MM.1S (cell line): Measurements from ENCODE around the gene PCDHGA3.
"Not testable (repeated sequence)": the region's sequence is repeated elsewhere in the genome, so short reads cannot be mapped to it uniquely, and the experiment has no call there.

Experiments
- DNase-seq: peaks from one replicate; pipeline ENCODE4 v3.0.0-alpha.2; 2015
- H2AFZ ChIP-seq: fragments of 300-600 bp; sonication (generic); 2 replicates; pipeline ENCODE4 v1.6.0; 2016; ENCODE audit warnings: antibody characterized with exemption, low read length
- H3F3A ChIP-seq: fragments of 300-600 bp; sonication (generic); 2 replicates; pipeline ENCODE4 v1.6.1; 2016; ENCODE audit warnings: mild to moderate bottlenecking, antibody characterized with exemption, low read length, moderate library complexity, mixed read lengths; ENCODE audit not compliant: insufficient read depth
- H3K27ac ChIP-seq: fragments of 300-600 bp; sonication (generic); 2 replicates; pipeline ENCODE4 v1.5.1; 2016; ENCODE audit warnings: mild to moderate bottlenecking, low read length
- H3K27me3 ChIP-seq: fragments of 300-600 bp; sonication (generic); replicated peaks from 2 replicates; pipeline ENCODE4 v1.6.0; 2016; ENCODE audit warnings: low read length; ENCODE audit not compliant: insufficient read depth
- H3K36me3 ChIP-seq: fragments of 300-600 bp; sonication (generic); replicated peaks from 2 replicates; pipeline ENCODE4 v1.6.1; 2016; ENCODE audit warnings: mild to moderate bottlenecking, low read length, mixed read lengths; ENCODE audit not compliant: insufficient read depth
- H3K4me1 ChIP-seq: fragments of 300-600 bp; sonication (generic); 2 replicates; pipeline ENCODE4 v1.6.1; 2016; ENCODE audit warnings: low read length, mixed read lengths
- H3K4me2 ChIP-seq: fragments of 300-600 bp; sonication (generic); 2 replicates; pipeline ENCODE4 v1.6.0; 2016; ENCODE audit warnings: low read depth, low read length
- H3K4me3 ChIP-seq: fragments of 300-600 bp; sonication (generic); 2 replicates; pipeline ENCODE4 v1.5.1; 2016; ENCODE audit warnings: low read length, mixed read lengths
- H3K79me2 ChIP-seq: fragments of 300-600 bp; sonication (generic); 2 replicates; pipeline ENCODE4 v1.6.1; 2016; ENCODE audit warnings: mixed run types, low read length, mixed read lengths
- H3K9ac ChIP-seq: fragments of 300-600 bp; sonication (generic); 2 replicates; pipeline ENCODE4 v1.6.1; 2016; ENCODE audit warnings: low read length, mixed read lengths
- H3K9me2 ChIP-seq: fragments of 300-600 bp; sonication (generic); replicated peaks from 2 replicates; pipeline ENCODE4 v1.6.1; 2016; ENCODE audit warnings: mild to moderate bottlenecking, low read length, mixed read lengths; ENCODE audit not compliant: insufficient read depth
- H3K9me3 ChIP-seq: fragments of 300-600 bp; sonication (generic); replicated peaks from 2 replicates; pipeline ENCODE4 v1.6.1; 2016; ENCODE audit warnings: mild to moderate bottlenecking, low read length, mixed read lengths; ENCODE audit not compliant: insufficient read depth
- H4K20me1 ChIP-seq: fragments of 300-600 bp; sonication (generic); 2 replicates; pipeline ENCODE4 v1.6.1; 2016; ENCODE audit warnings: mild to moderate bottlenecking, low read length, moderate library complexity, mixed read lengths; ENCODE audit not compliant: insufficient read depth
- CTCF ChIP-seq: fragments of 300-600 bp; sonication (generic); IDR thresholded peaks from 2 replicates; pipeline ENCODE4 v1.5.1; 2016; ENCODE audit warnings: antibody characterized with exemption, low read length, mixed read lengths
- EZH2 ChIP-seq: fragments of 300-600 bp; sonication (generic); optimal IDR thresholded peaks from 2 replicates; pipeline ENCODE3; 2017; ENCODE audit warnings: low read depth, mild to moderate bottlenecking, antibody characterized with exemption, low read length, mixed read lengths
- EZH2phosphoT487 ChIP-seq: fragments of 300-600 bp; sonication (generic); IDR thresholded peaks from 2 replicates; pipeline ENCODE4 v1.6.1; 2018; ENCODE audit warnings: antibody characterized with exemption, low read length

Gene PCDHGA3

DNA sequence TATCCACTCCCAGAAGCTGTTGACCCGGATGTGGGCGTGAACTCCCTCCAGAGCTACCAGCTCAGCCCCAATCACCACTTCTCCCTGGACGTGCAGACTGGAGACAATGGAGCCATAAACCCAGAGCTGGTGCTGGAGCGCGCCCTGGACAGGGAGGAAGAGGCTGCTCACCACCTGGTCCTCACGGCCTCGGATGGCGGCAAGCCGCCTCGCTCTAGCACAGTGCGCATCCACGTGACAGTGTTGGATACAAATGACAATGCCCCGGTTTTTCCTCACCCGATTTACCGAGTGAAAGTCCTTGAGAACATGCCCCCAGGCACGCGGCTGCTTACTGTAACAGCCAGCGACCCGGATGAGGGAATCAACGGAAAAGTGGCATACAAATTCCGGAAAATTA lies 49.6 kb downstream of the PCDHGA3 start:
- no peaks in the 10 kb centered on the region for H4K20me1 ChIP-seq
- DNase-seq = no peak
- no peaks in the 10 kb centered on the region for H3K36me3 ChIP-seq
- H3K27me3 ChIP-seq = 0 out of 2 replicates have a peak, but pooled peaks cover 5% of the 10 kb centered on the region
- H3K4me3 ChIP-seq = no peak overlapping the region
- H3K4me1 ChIP-seq = no peaks in the 10 kb centered on the region
- no peaks in the 10 kb centered on the region for H3K79me2 ChIP-seq
- no peak overlapping the region for H3K27ac ChIP-seq
- H3K9me2 ChIP-seq = no peaks in the 10 kb centered on the region
- H3K9me3 ChIP-seq = no peaks in the 10 kb centered on the region
- H2AFZ ChIP-seq = no peak overlapping the region
- no peak for TF ChIP-seq EZH2
- no peak for TF ChIP-seq EZH2phosphoT487
- no peak for TF ChIP-seq CTCF
- no peak overlapping the region for H3K9ac ChIP-seq
- no peak overlapping the region for H3K4me2 ChIP-seq
- H3F3A ChIP-seq = no peaks in the 10 kb centered on the region

GRCh38 chr5:141394401-141395187 lies 51.0 kb downstream of the PCDHGA3 start:
- H3F3A ChIP-seq, H3K27me3 ChIP-seq, H3K27ac ChIP-seq, H2AFZ ChIP-seq, H3K4me2 ChIP-seq, DNase-seq, H4K20me1 ChIP-seq, H3K9ac ChIP-seq, H3K4me3 ChIP-seq, H3K36me3 ChIP-seq, H3K9me2 ChIP-seq, H3K4me1 ChIP-seq, H3K9me3 ChIP-seq, H3K79me2 ChIP-seq: not testable (repeated sequence)
